Mesodermal cell (in vitro differentiated cells): ENCODE data around the gene HMGXB4.

Experiments used
- H3K27ac ChIP-seq: 2 replicates; pipeline ENCODE4 v1.7.0; 2013; ENCODE audit warnings: mild to moderate bottlenecking, low read depth, low read length, moderate library complexity; ENCODE audit not compliant: severe bottlenecking
- H3K36me3 ChIP-seq: 2 replicates; pipeline ENCODE4 v1.7.1; 2013; ENCODE audit warnings: mild to moderate bottlenecking, low read length, moderate library complexity; ENCODE audit not compliant: control insufficient read depth, insufficient read depth
- H3K4me1 ChIP-seq: one replicate; pipeline ENCODE4 v1.7.1; 2013; ENCODE audit warnings: mild to moderate bottlenecking, low read length; ENCODE audit not compliant: insufficient read depth, control insufficient read depth, poor library complexity, severe bottlenecking
- H3K4me3 ChIP-seq: 2 replicates; pipeline ENCODE4 v1.7.0; 2013; ENCODE audit warnings: low read length, control low read depth, mild to moderate bottlenecking; ENCODE audit not compliant: insufficient read depth, poor library complexity, severe bottlenecking; ENCODE audit errors: extremely low read depth
- H3K9me3 ChIP-seq: 2 replicates; pipeline ENCODE4 v1.7.1; 2013; ENCODE audit warnings: mild to moderate bottlenecking, low read length, moderate library complexity; ENCODE audit not compliant: control insufficient read depth
- WGBS, 2 experiments: methylation state at CpG; one replicate each; pipeline ENCODE4 v1.1.5; 2013; ENCODE audit warnings: missing lambda C conversion rate in 2 of 2; ENCODE audit not compliant: insufficient coverage in 2 of 2; 5-methylcytosine and 5-hydroxymethylcytosine counted together

HMGXB4 gene

DNA sequence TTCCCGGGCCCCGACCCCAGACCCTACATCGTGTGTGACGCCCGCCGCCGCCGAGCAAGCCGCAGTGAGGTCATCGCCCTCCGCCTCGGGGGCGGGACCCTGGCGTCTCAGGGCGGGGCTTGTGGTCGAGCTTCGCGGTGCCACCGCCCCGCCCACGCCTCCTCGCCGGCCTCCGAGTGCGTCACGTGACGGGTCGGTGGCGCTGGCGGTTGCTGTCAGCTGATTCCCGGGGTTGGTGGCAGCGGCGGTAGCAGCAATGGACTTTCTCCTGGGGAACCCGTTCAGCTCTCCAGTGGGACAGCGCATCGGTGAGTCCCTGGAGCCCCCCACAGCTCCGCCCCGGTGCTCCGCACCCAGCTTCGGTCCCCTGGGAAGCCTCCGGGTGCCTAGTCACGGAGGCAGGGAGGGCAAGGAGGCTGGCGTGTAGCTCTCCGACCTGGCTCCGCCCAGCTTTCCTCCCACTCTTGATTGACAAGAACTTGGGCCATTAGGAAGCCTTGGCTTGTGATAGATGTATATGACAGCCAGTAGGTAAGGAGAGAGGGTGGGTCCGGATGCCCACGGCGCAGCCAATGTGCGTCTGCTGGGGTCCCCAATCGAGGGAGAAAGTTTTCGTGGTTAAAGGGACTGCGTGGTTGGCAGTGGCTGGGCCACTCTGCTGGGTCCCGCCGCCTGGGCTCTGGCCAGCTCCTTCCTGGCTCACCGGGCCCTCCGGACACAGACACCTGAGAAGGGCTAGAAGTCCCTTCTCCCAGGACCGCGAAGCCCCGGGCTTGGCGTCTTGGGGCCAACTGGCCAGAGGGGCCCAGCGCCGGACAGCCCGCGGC lies 42.6 kb downstream of the HMGXB4 start, which contains the start of gene TOM1:
TOM1 (plus strand) TSS at position 222 of the 827 bp plus-strand sequence; CDS start at position 257, 35 bp downstream.
- H3K4me3 ChIP-seq: peak within 1 kb of the TSS; percentile 71
- peak within 1 kb of the TSS; percentile 95 for H3K27ac ChIP-seq
- H3K36me3 ChIP-seq: peaks cover 20% of the 10 kb centered on the region
- WGBS, 2 experiments: 0% methylated on average over 59 to 60 of the region's 64 CpGs
- peaks cover 22% of the 10 kb centered on the region for H3K4me1 ChIP-seq
- H3K9me3 ChIP-seq: no peaks in the 10 kb centered on the region

- 96 to 98% methylated on average over 15 to 16 of the region's 17 CpGs for WGBS, 2 experiments
Observed at GRCh38 chr22:35301372-35301874, 44.1 kb downstream of the HMGXB4 start.

GRCh38 chr22:35303029-35303624 lies 45.8 kb downstream of the HMGXB4 start:
- no peak overlapping the region for H3K4me3 ChIP-seq
- WGBS, 2 experiments: 80% methylated on average over 3 of the region's 5 CpGs; no CpG with 5 or more reads in 1 of the 2 experiments
- H3K36me3 ChIP-seq: no peaks in the 10 kb centered on the region
- no peak overlapping the region for H3K27ac ChIP-seq
- peaks cover 29% of the 10 kb centered on the region for H3K4me1 ChIP-seq
- H3K9me3 ChIP-seq: no peaks in the 10 kb centered on the region

More at GRCh38 chr22:35301372-35301874, 44.1 kb downstream of the HMGXB4 start:
- Histone ChIP-seq H3K36me3 (peaks cover 10% of the 10 kb centered on the region), H3K4me1 (peaks cover 25% of the 10 kb centered on the region), H3K27ac (peak overlapping the region; percentile 45), H3K4me3 (no peak overlapping the region), H3K9me3 (no peaks in the 10 kb centered on the region)

DNA sequence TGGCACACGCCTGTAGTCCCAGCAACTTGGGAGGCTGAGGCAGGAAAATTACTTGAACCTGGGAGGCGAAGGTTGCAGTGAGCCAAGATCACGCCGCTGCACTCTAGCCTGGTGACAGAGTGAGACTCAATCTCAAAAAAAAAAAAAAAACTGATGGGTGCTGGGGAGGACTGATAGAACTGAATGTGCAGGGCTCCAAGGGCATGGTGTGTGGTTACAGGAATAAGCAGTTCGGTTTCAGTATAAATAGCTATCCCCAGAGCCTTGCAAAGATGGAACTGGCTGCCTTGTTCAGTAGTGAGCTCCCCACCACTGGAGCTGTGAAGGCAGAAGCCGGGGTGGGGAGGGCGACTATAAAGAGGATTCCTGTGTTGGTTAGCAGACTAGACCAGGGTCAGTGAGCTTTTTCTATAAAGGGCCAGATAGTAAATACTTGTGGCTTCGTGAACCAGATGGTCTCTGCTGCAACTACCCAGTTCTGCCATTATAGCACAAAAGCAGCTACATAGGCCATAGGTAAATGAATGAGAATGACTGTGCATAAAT lies 48.3 kb downstream of the HMGXB4 start:
- Histone ChIP-seq H3K9me3 (no peaks in the 10 kb centered on the region), H3K4me1 (peaks cover 25% of the 10 kb centered on the region), H3K4me3 (no peak overlapping the region), H3K36me3 (no peaks in the 10 kb centered on the region), H3K27ac (no peak overlapping the region)
- 79 to 85% methylated on average over 4 to 5 of the region's 8 CpGs for WGBS, 2 experiments

- peaks cover 28% of the 10 kb centered on the region for H3K4me1 ChIP-seq
- H3K9me3 ChIP-seq: no peaks in the 10 kb centered on the region
- peak overlapping the region; percentile 50 for H3K27ac ChIP-seq
- H3K4me3 ChIP-seq: no peak overlapping the region
- WGBS, 2 experiments: 57 to 68% methylated on average over 3 to 4 of the region's 4 CpGs
- H3K36me3 ChIP-seq: no peaks in the 10 kb centered on the region
Observed at GRCh38 chr22:35306350-35306967, 49.2 kb downstream of the HMGXB4 start.

GRCh38 chr22:35307372-35307771 lies 50.1 kb downstream of the HMGXB4 start:
- Histone ChIP-seq H3K4me3 (no peak overlapping the region), H3K27ac (no peak overlapping the region), H3K4me1 (peaks cover 20% of the 10 kb centered on the region), H3K36me3 (no peaks in the 10 kb centered on the region), H3K9me3 (no peaks in the 10 kb centered on the region)
- WGBS, 2 experiments: 85 to 86% methylated on average over 8 to 9 of the region's 9 CpGs

DNA sequence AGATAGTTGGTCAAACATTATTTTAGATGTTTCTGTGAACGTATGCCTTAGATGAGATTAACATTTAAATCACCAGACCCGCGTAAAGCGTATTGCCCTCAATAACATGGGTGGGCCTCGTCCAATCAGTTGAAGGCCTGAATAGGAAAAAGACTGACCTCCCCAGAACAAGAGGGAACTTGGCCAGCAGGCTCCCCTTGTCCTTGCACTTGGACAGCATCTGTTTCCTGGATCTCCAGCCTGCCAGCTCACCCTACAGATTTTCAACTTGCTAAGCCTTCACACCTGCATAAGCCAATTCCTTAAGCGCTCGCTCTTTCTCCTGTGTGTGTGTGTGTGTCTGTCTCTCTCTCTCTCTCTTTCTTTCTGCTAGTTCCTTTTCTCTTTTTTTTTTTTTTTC lies 50.6 kb downstream of the HMGXB4 start:
- no peak overlapping the region for H3K27ac ChIP-seq
- H3K9me3 ChIP-seq: no peaks in the 10 kb centered on the region
- no peak overlapping the region for H3K4me3 ChIP-seq
- 94 to 100% methylated on average over 5 of the region's 7 CpGs for WGBS, 2 experiments
- H3K4me1 ChIP-seq: peaks cover 20% of the 10 kb centered on the region
- H3K36me3 ChIP-seq: no peaks in the 10 kb centered on the region

DNA sequence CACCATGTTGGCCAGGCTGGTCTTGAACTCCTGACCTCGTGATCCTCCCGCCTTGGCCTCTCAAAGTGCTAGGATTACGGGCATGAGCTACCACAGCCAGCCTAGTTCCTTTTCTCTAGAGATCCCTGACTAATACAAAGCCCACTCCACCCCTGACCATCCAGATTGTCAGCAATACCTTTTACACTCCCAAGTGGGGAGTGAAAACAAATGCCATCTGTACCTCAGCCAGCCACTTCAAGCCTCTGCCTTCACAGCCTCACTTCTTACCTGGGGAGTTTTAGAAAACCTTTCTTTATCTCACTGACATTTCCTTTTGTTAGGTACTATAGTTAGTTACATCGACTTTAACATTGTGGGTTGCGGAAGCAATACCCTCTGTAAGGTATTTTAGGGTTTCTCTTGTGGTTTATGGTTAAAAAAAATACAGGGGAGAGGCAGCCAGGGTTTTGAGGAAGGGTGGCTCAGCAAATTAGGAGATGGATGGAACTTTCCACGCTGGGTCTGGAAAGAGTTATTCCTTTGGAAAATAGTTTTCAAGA lies 51.3 kb downstream of the HMGXB4 start:
- no peak overlapping the region for H3K27ac ChIP-seq
- no peaks in the 10 kb centered on the region for H3K36me3 ChIP-seq
- H3K4me3 ChIP-seq: no peak overlapping the region
- H3K4me1 ChIP-seq: peaks cover 26% of the 10 kb centered on the region
- H3K9me3 ChIP-seq: no peaks in the 10 kb centered on the region
- WGBS, 2 experiments: 95 to 100% methylated on average over 3 to 6 of the region's 6 CpGs

DNA sequence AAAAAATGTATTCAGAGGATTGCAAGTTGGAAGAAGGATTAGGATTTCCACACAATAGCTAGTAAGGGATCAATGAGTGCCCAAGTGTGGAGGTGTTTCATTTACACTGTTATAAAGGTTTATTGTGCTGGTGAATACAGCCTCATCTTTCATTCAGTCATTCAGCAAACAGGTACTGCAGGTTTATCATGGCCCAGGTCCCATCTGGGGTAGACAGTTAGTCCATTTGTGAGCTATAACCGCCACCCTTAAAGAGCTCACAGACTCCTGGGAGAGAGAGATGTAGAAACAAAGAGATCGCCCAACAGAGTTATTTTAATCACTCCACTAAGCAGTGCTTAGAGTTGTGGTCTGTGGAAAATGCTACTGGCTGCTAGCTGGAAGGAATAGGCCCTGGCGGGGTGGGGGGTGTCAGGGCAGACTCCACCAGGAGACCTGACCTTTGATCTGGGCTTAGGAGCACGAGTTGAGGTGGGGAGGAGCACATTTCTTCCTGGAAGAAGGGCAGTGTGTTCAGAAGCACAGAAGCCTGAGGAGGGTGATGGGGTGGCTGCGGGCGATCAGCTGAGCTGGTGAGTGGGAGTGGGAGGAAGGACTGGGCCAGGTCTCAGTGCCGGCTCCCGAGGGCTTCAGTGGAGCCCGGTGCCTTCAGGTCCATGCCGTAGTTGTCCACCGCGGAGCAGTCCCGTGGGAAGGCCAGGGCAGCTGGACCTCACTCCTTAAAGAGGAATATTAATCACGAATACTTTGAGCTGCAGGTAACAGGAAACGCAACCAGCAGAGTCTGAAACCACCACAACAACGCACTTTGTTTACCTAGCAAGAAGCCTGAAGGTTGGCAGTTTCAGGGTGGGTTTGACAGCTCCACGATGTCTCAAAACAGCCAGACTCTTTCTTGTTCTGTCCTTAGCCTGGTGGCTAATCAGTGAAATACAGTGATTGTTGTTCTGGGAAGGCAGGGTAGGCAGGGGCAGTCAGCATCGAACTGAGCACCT lies 53.6 kb downstream of the HMGXB4 start:
- H3K27ac ChIP-seq: no peak overlapping the region
- H3K4me1 ChIP-seq: peaks cover 27% of the 10 kb centered on the region
- WGBS, 2 experiments: 86 to 90% methylated on average over 12 to 16 of the region's 18 CpGs
- H3K4me3 ChIP-seq: no peak overlapping the region
- no peaks in the 10 kb centered on the region for H3K36me3 ChIP-seq
- H3K9me3 ChIP-seq: no peaks in the 10 kb centered on the region
